Activated naive CD4-positive, alpha-beta T cell treated with anti-CD3 and anti-CD28 coated beads, Interleukin-2, amount 50 U/mL, for 24 hours (primary cell): ENCODE measurements around the gene PTK6.
"Not testable (repeated sequence)": the region's sequence is repeated elsewhere in the genome, so short reads cannot be mapped to it uniquely, and the experiment has no call there.

Source experiments
- H3K27ac Mint-ChIP-seq: one replicate; pipeline ENCODE4 v1.8.0; 2021; ENCODE audit warnings: mild to moderate bottlenecking, mixed read lengths
- H3K27me3 Mint-ChIP-seq: one replicate; pipeline ENCODE4 v1.8.0; 2021; ENCODE audit warnings: mixed read lengths
- H3K36me3 Mint-ChIP-seq: one replicate; pipeline ENCODE4 v1.8.0; 2021; ENCODE audit warnings: mixed read lengths
- H3K4me1 Mint-ChIP-seq: one replicate; pipeline ENCODE4 v1.8.0; 2021; ENCODE audit warnings: mixed read lengths
- H3K4me3 Mint-ChIP-seq: one replicate; pipeline ENCODE4 v1.8.0; 2021; ENCODE audit warnings: mild to moderate bottlenecking, mixed read lengths
- H3K9me3 Mint-ChIP-seq: one replicate; pipeline ENCODE4 v1.8.0; 2021; ENCODE audit warnings: mixed read lengths

Gene PTK6

GRCh38 chr20:63479695-63480419, 57.3 kb downstream of the PTK6 start:
- not testable (repeated sequence) for H3K9me3 Mint-ChIP-seq, H3K4me3 Mint-ChIP-seq, H3K4me1 Mint-ChIP-seq, H3K27ac Mint-ChIP-seq, H3K36me3 Mint-ChIP-seq
- H3K27me3 Mint-ChIP-seq, result peaks cover 21% of the 10 kb centered on the region

- Mint-ChIP-seq H3K27me3 (peaks cover 27% of the 10 kb centered on the region), H3K4me3 (no peak overlapping the region), H3K9me3 (no peaks in the 10 kb centered on the region), H3K27ac (no peak overlapping the region), H3K36me3 (no peaks in the 10 kb centered on the region), H3K4me1 (peaks cover 5% of the 10 kb centered on the region)
These were observed 58.6 kb downstream of the PTK6 start for GRCh38 chr20:63478346-63479302.
